ENCODE data around the gene FBXL7.

Gene FBXL7

DNA sequence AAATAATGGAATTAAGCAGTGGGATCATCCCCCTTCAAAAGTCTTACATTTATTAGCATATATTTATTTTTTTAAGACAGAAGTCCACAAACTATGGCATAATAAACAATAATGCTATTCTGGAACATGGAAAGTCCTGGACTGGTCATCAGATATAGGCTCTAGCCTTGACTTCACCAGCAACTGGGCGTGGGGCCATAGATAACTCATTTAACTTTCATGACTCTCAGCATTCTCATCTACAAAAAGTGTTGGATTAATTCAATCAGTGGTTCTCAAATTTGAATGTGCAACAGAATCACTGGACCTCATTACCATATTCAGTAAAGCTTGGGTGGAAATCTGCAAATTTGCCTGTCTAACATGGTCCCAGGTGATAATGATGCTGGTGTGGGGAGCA lies 253.8 kb downstream of the FBXL7 start:
- H3K4me3 ChIP-seq (ENCODE audit: low read depth, low read length): no peak overlapping the region
- DNase-seq (ENCODE audit: low read depth): no peak
- TF ChIP-seq POLR2A (IDR thresholded peaks at IDR 0.05; ENCODE audit: extremely low read depth, insufficient read length) (no peak), MYC (IDR thresholded peaks at IDR 0.05; ENCODE audit: low read depth, low read length) (no peak)
- TF ChIP-seq, protein P1, sequence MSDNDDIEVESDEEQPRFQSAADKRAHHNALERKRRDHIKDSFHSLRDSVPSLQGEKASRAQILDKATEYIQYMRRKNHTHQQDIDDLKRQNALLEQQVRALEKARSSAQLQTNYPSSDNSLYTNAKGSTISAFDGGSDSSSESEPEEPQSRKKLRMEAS (IDR thresholded peaks at IDR 0.05; ENCODE audit: low read depth, low read length): no peak
- TF ChIP-seq, protein P2, sequence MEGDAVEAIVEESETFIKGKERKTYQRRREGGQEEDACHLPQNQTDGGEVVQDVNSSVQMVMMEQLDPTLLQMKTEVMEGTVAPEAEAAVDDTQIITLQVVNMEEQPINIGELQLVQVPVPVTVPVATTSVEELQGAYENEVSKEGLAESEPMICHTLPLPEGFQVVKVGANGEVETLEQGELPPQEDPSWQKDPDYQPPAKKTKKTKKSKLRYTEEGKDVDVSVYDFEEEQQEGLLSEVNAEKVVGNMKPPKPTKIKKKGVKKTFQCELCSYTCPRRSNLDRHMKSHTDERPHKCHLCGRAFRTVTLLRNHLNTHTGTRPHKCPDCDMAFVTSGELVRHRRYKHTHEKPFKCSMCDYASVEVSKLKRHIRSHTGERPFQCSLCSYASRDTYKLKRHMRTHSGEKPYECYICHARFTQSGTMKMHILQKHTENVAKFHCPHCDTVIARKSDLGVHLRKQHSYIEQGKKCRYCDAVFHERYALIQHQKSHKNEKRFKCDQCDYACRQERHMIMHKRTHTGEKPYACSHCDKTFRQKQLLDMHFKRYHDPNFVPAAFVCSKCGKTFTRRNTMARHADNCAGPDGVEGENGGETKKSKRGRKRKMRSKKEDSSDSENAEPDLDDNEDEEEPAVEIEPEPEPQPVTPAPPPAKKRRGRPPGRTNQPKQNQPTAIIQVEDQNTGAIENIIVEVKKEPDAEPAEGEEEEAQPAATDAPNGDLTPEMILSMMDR (IDR thresholded peaks at IDR 0.05; ENCODE audit: low read depth, low read length): no peak

DNA sequence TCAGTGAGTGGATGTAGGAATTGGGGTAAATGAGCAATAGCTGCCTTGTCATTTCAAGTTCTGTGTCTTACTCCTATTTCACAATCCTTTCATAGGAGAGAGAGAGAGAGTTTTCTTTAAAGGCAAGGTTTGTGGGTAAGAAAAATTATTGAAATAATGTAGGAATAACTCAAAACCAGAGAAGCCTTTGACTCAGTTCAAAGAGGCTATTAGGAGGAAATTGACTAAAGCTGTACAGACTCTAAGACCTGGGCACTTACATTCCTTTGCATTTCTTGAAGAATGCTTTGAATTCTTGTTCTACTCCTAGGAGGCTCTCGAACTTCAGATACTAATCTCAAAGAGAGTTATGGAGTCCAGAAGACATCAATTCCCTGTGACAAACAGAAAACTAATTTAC lies 257.1 kb downstream of the FBXL7 start:
- no peak overlapping the region for H3K4me3 ChIP-seq (ENCODE audit: low read depth, low read length)
- no peak for DNase-seq (ENCODE audit: low read depth)
- no peak for TF ChIP-seq POLR2A (IDR thresholded peaks at IDR 0.05; ENCODE audit: extremely low read depth, insufficient read length)
- TF ChIP-seq, protein P1 (IDR thresholded peaks at IDR 0.05; ENCODE audit: low read depth, low read length): no peak
- TF ChIP-seq, protein P2 (IDR thresholded peaks at IDR 0.05; ENCODE audit: low read depth, low read length): no peak
- TF ChIP-seq MYC (IDR thresholded peaks at IDR 0.05; ENCODE audit: low read depth, low read length): no peak

DNA sequence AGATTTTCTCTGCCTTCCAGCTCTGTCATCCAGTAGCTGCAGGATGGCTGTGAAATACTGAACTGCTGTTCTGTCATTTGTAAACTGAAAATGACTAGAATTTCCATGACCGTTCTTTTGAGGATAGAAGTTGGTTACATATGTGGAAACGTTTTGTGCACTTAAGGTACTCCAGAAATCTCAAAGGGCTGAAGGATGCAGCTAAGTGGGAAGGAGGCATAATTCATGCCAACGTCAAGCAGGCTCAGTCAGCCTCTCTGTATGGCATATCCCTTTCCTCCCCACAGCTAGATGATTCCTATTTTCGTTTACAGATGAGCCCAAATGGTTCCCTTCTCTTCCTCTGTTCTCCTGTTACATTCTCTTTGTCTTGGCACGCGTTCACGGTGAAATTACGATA lies 257.6 kb downstream of the FBXL7 start:
- no peak overlapping the region for H3K4me3 ChIP-seq (ENCODE audit: low read depth, low read length)
- DNase-seq (ENCODE audit: low read depth): no peak
- TF ChIP-seq MYC (IDR thresholded peaks at IDR 0.05; ENCODE audit: low read depth, low read length) (no peak), POLR2A (IDR thresholded peaks at IDR 0.05; ENCODE audit: extremely low read depth, insufficient read length) (no peak)
- TF ChIP-seq, protein P2 (IDR thresholded peaks at IDR 0.05; ENCODE audit: low read depth, low read length): no peak

DNA sequence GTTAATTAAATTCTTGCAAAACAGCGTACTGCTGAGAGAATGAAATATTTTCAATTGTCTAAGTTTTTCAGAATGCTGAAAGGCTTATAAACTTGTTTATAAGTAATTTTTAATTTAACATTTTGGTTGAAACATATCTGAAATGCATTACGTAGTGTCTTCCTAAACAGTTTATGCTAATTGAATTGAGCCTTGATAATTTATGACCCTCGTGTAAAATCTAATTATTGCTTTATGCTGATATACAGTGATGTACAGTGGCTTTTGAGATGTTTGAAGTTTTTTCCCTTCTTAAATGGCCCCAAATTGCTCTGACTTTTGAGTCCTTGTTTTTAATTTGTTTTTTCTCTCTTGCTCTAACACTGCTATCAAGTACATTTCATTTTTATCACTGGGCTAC lies 262.7 kb downstream of the FBXL7 start:
- no peak overlapping the region for H3K4me3 ChIP-seq (ENCODE audit: low read depth, low read length)
- TF ChIP-seq, protein P2 (IDR thresholded peaks at IDR 0.05; ENCODE audit: low read depth, low read length): no peak
- TF ChIP-seq MYC (IDR thresholded peaks at IDR 0.05; ENCODE audit: low read depth, low read length): no peak
- no peak for DNase-seq (ENCODE audit: low read depth)

DNA sequence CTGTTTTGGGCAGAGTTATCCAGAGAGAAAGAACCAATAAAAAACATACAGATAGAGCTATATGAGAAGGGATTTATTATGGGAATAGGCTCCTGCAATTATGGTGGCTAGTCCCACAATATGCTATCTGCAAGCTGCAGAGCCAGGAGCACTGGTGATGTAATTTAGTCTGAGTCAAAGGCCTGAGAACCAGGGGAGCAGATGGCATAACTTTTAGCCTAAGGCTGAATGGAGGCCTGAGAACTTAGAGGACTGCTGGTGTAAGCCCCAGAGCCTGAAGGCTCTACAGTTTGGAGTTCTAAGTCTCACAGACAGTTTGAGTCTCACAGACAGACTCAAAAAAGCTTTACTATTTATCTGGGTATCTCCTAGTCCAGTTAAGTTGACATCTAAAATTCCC lies 263.8 kb downstream of the FBXL7 start:
- no peak for DNase-seq (ENCODE audit: low read depth)
- no peak overlapping the region for H3K4me3 ChIP-seq (ENCODE audit: low read depth, low read length)
- TF ChIP-seq POLR2A (IDR thresholded peaks at IDR 0.05; ENCODE audit: extremely low read depth, insufficient read length) (no peak), MYC (IDR thresholded peaks at IDR 0.05; ENCODE audit: low read depth, low read length) (no peak)
- TF ChIP-seq, protein P1 (IDR thresholded peaks at IDR 0.05; ENCODE audit: low read depth, low read length): no peak
- TF ChIP-seq, protein P2 (IDR thresholded peaks at IDR 0.05; ENCODE audit: low read depth, low read length): no peak

DNA sequence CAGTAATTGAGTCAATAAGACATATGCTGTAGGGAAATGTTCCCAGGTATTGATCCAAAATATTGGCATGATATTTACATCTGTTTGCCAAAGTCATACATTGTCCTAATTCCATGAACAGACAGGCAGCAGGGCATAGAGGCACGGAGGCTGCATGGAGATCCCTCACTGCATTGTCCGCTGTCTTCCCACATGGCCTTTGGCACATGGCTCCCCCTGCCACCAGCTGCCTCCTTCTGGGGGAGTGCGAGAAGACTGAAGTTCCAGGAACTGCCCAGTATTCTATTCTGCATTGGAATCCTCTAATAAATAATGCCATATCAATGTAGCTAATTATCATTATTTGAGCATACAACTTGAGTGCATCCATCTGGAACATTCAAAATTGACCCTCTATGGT lies 269.0 kb downstream of the FBXL7 start:
- DNase-seq (ENCODE audit: low read depth): no peak
- H3K4me3 ChIP-seq (ENCODE audit: low read depth, low read length): no peak overlapping the region
- TF ChIP-seq MYC (IDR thresholded peaks at IDR 0.05; ENCODE audit: low read depth, low read length): no peak
- no peak for TF ChIP-seq POLR2A (IDR thresholded peaks at IDR 0.05; ENCODE audit: extremely low read depth, insufficient read length)
- TF ChIP-seq, protein P2 (IDR thresholded peaks at IDR 0.05; ENCODE audit: low read depth, low read length): no peak
- TF ChIP-seq, protein P1 (IDR thresholded peaks at IDR 0.05; ENCODE audit: low read depth, low read length): no peak

Data from NB4 (cell line).